ENCODE measurements around the gene SIGMAR1. TPM values are rescaled to one million over a fixed set of nuclear protein-coding genes. Genes with fewer than 3 reads are reported as not detected.

Gene SIGMAR1
- total RNA-seq, 1 experiment from 2014 or later = 165 TPM

- intact Hi-C loops (cut with micrococcal nuclease; ENCODE audit: unreplicated experiment) = no loop called here
- DNase-seq (ENCODE audit: low spot score) = no peak
- Histone ChIP-seq H3K4me3 (ENCODE audit: low read depth, low read length, poor library complexity, severe bottlenecking) (peak overlapping the region; percentile 91), H3K27ac (ENCODE audit: low read depth, low read length, poor library complexity, severe bottlenecking) (peak overlapping the region; percentile 96), H3K9me3 (ENCODE audit: low read depth, low read length, poor library complexity, severe bottlenecking) (no peaks in the 10 kb centered on the region), H3K36me3 (ENCODE audit: insufficient read depth, low read length, poor library complexity, severe bottlenecking) (peaks cover 3% of the 10 kb centered on the region), H3K27me3 (replicated peaks; ENCODE audit: insufficient read depth, low read depth, low read length, poor library complexity) (no peaks in the 10 kb centered on the region), H3K4me1 (ENCODE audit: insufficient read depth, low read length, poor library complexity, severe bottlenecking) (peaks cover 3% of the 10 kb centered on the region)
- TF ChIP-seq EZH2 (IDR thresholded peaks at IDR 0.05; ENCODE audit: borderline replicate concordance, low read depth, low read length, poor library complexity, severe bottlenecking) = no peak
- TF ChIP-seq, protein P1, sequence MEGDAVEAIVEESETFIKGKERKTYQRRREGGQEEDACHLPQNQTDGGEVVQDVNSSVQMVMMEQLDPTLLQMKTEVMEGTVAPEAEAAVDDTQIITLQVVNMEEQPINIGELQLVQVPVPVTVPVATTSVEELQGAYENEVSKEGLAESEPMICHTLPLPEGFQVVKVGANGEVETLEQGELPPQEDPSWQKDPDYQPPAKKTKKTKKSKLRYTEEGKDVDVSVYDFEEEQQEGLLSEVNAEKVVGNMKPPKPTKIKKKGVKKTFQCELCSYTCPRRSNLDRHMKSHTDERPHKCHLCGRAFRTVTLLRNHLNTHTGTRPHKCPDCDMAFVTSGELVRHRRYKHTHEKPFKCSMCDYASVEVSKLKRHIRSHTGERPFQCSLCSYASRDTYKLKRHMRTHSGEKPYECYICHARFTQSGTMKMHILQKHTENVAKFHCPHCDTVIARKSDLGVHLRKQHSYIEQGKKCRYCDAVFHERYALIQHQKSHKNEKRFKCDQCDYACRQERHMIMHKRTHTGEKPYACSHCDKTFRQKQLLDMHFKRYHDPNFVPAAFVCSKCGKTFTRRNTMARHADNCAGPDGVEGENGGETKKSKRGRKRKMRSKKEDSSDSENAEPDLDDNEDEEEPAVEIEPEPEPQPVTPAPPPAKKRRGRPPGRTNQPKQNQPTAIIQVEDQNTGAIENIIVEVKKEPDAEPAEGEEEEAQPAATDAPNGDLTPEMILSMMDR (conservative IDR thresholded peaks at IDR 0.05; ENCODE audit: low read depth, low read length) = no peak
- POLR2A ChIA-PET (ENCODE audit: low non-redundant PET) = no interaction called here
- CTCF ChIA-PET = interaction anchor here (1.3 kb wide), 1 partner anchor 36 kb away, joined by 3 read pairs; the partner anchor contains the start of gene GALT
- no TSS peak for BruUV-seq (replicated peaks)
Observed at GRCh38 chr9:34610434-34611206, 27.0 kb downstream of the SIGMAR1 start.

GRCh38 chr9:34607331-34607730, 30.3 kb downstream of the SIGMAR1 start:
- Histone ChIP-seq H3K36me3 (ENCODE audit: insufficient read depth, low read length, poor library complexity, severe bottlenecking) (peaks cover 3% of the 10 kb centered on the region), H3K27me3 (replicated peaks; ENCODE audit: insufficient read depth, low read depth, low read length, poor library complexity) (no peaks in the 10 kb centered on the region), H3K4me3 (ENCODE audit: low read depth, low read length, poor library complexity, severe bottlenecking) (no peak overlapping the region), H3K4me1 (ENCODE audit: insufficient read depth, low read length, poor library complexity, severe bottlenecking) (no peaks in the 10 kb centered on the region), H3K9me3 (ENCODE audit: low read depth, low read length, poor library complexity, severe bottlenecking) (no peaks in the 10 kb centered on the region), H3K27ac (ENCODE audit: low read depth, low read length, poor library complexity, severe bottlenecking) (no peak overlapping the region)
- TF ChIP-seq, protein P1 (conservative IDR thresholded peaks at IDR 0.05; ENCODE audit: low read depth, low read length) = no peak
- no peak for TF ChIP-seq EZH2 (IDR thresholded peaks at IDR 0.05; ENCODE audit: borderline replicate concordance, low read depth, low read length, poor library complexity, severe bottlenecking)
- ChIA-PET POLR2A (ENCODE audit: low non-redundant PET) (interaction anchor here (0.6 kb wide), 1 partner anchor 479 kb away, joined by 4 read pairs; no protein-coding TSS in a partner anchor), CTCF (interaction anchor here (1.3 kb wide), 1 partner anchor 16 kb away, joined by 4 read pairs; no protein-coding TSS in a partner anchor)
- DNase-seq (ENCODE audit: low spot score) = no peak
- intact Hi-C loops (cut with micrococcal nuclease; ENCODE audit: unreplicated experiment) = no loop called here
- BruUV-seq (replicated peaks) = no TSS peak

GRCh38 chr9:34606905-34607304, 30.7 kb downstream of the SIGMAR1 start:
- ChIA-PET POLR2A (ENCODE audit: low non-redundant PET) (no interaction called here), CTCF (interaction anchor here (1.3 kb wide), 1 partner anchor 15 kb away, joined by 4 read pairs; no protein-coding TSS in a partner anchor)
- no TSS peak for BruUV-seq (replicated peaks)
- DNase-seq (ENCODE audit: low spot score) = no peak
- H3K4me1 ChIP-seq (ENCODE audit: insufficient read depth, low read length, poor library complexity, severe bottlenecking) = no peaks in the 10 kb centered on the region
- peaks cover 3% of the 10 kb centered on the region for H3K36me3 ChIP-seq (ENCODE audit: insufficient read depth, low read length, poor library complexity, severe bottlenecking)
- H3K4me3 ChIP-seq (ENCODE audit: low read depth, low read length, poor library complexity, severe bottlenecking) = no peak overlapping the region
- H3K9me3 ChIP-seq (ENCODE audit: low read depth, low read length, poor library complexity, severe bottlenecking) = no peaks in the 10 kb centered on the region
- H3K27me3 ChIP-seq (replicated peaks; ENCODE audit: insufficient read depth, low read depth, low read length, poor library complexity) = no peaks in the 10 kb centered on the region
- no peak overlapping the region for H3K27ac ChIP-seq (ENCODE audit: low read depth, low read length, poor library complexity, severe bottlenecking)
- TF ChIP-seq EZH2 (IDR thresholded peaks at IDR 0.05; ENCODE audit: borderline replicate concordance, low read depth, low read length, poor library complexity, severe bottlenecking) = no peak
- intact Hi-C loops (cut with micrococcal nuclease; ENCODE audit: unreplicated experiment) = no loop called here
